Measurements from ENCODE around the gene MYH7B.

- TF ChIP-seq CTCF (IDR thresholded peaks at IDR 0.05) = no peak
- no peak for TF ChIP-seq POLR2A (IDR thresholded peaks at IDR 0.05)
These were observed 6.5 kb upstream of the MYH7B start for GRCh38 chr20:34949120-34949519.
